Kidney (tissue), 14 donors: Measurements from ENCODE around the gene GUK1. TPM values are rescaled to one million over a fixed set of nuclear protein-coding genes. Genes with fewer than 3 reads are reported as not detected.

Experiments
- DNase-seq, 5 donors: peaks; one replicate each; pipeline ENCODE4 v3.0.0-alpha.2; 2013 to 2020
- FAIRE-seq: peaks from 2 replicates; lab custom pipeline; 2012; peaks lifted over from hg19 to GRCh38; lab: Jason Lieb, UNC
- H3K27ac ChIP-seq, 2 donors: one replicate each; pipeline ENCODE4 v1.7.0; 2013; ENCODE audit warnings: low read depth in 2 of 2, low read length in 2 of 2, inconsistent platforms in 1 of 2
- H3K27me3 ChIP-seq: one replicate; pipeline ENCODE4 v1.7.1; 2013; ENCODE audit warnings: low read length, inconsistent platforms; ENCODE audit not compliant: control insufficient read depth, insufficient read depth
- H3K36me3 ChIP-seq, 3 donors: one replicate each; pipeline versions ENCODE4 v1.7.0 to v1.7.1; 2013; ENCODE audit warnings: low read length in 3 of 3, control low read depth in 1 of 3, inconsistent platforms in 1 of 3; ENCODE audit not compliant: insufficient read depth in 3 of 3, control insufficient read depth in 2 of 3
- H3K4me1 ChIP-seq, 3 donors: one replicate each; pipeline versions ENCODE4 v1.7.0 to v1.7.1; 2013; ENCODE audit warnings: low read length in 3 of 3, inconsistent platforms in 1 of 3, low read depth in 1 of 3; ENCODE audit not compliant: control insufficient read depth in 2 of 3, insufficient read depth in 2 of 3
- H3K4me3 ChIP-seq, 3 donors: one replicate each; pipeline versions ENCODE4 v1.7.0 to v1.8.1; 2013; ENCODE audit warnings: low read length in 3 of 3, control low read depth in 1 of 3, inconsistent platforms in 1 of 3
- H3K9ac ChIP-seq, 3 donors: one replicate each; pipeline versions ENCODE4 v1.7.0 to v1.7.1; 2013; ENCODE audit warnings: low read length in 3 of 3, control low read depth in 1 of 3, inconsistent platforms in 1 of 3
- H3K9me3 ChIP-seq, 3 donors: one replicate each; pipeline versions ENCODE4 v1.7.0 to v1.7.1; 2013; ENCODE audit warnings: low read length in 3 of 3, control low read depth in 1 of 3, inconsistent platforms in 1 of 3; ENCODE audit not compliant: control insufficient read depth in 2 of 3, insufficient read depth in 1 of 3
- CTCF ChIP-seq: IDR thresholded peaks from 3 replicates; pipeline ENCODE4 v1.5.1; 2012; ENCODE audit warnings: mild to moderate bottlenecking, moderate library complexity, borderline replicate concordance; ENCODE audit not compliant: insufficient read depth; ENCODE audit errors: extremely low read depth
- intact Hi-C: fragments of 100-400 bp; cut with DNase I; formaldehyde crosslinking; loops from one replicate; pipeline ENCODE4 v1.11.1; 2022
- polyA plus RNA-seq: library from polyadenylated mRNA; stranded (reverse); fragments of 350-450 nt; fragmentation: Illumina TruSeq; extraction: RNeasy Lipid Tissue Mini Kit (QIAGEN cat#74804); gene quantifications from one replicate; pipeline ENCODE4 v1.2.3, GENCODE V29; 2014; ENCODE audit warnings: low read depth, low replicate concordance; ENCODE audit not compliant: insufficient read depth
- total RNA-seq: library from RNA; stranded (reverse); fragmentation: NEBNext Ultra II Directional; extraction: Animal tissue kit (Norgen Biotek cat#: 25700); gene quantifications from one replicate; pipeline ENCODE4 v1.2.1, GENCODE V29; 2021
- donor health status: control.
- donor health status: control.
- donor health status: control.
- donor health status: control.
- donor health status: control.
- donor health status: DM: yes; HTN: yes; CAD: no.
- donor health status: Normal renal cell carcinoma (clear cell type).

The GUK1 gene
- total and polyA plus RNA-seq, 2 donors from 2014 or later = 221 to 410 TPM

DNA sequence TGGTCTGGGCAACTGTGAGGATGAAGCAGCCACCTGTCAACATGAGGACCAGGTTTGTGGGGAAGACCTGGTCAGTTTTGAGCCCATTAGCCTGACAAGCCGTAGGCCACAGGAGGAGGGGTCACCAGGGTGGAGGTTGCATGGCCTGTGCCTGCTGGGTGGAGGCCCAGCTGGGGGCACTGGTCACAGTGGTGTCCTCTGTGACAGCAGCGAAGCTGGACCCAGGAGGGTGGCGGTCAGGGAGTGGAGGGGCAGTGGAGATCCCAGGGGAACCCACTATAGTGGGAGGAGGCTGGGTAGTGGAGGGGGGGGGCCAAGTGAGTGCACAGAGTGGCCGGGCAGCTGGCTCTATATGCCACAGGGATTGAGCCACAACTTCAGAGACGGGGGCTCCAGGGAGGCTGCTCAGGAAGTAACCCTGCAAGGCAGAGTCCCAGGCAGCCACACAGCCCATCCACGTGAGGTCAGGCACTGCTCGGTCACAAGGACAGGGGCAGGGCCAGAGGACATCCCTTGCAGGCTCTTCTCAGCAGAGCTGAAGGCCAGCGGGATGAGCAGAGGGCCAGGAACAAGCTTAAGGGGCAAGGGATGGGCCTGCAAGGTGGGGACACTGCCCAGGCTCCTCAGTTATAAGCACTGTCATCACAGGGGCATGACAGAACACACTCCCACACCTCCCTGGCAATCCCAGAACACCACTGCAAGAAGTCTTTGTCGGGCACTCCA is 34.6 kb upstream of the GUK1 start:
- intact Hi-C loops = no loop called here
- peak in 1 of 5 donors; percentile 66 for DNase-seq

GRCh38 chr1:228105996-228106799 is 33.9 kb upstream of the GUK1 start:
- Histone ChIP-seq H3K9ac (no peak overlapping the region), H3K4me1 (peaks cover 0 to 22% (median 4%) of the 10 kb centered on the region in 3 donors), H3K36me3 (peaks cover 0 to 11% (median 6%) of the 10 kb centered on the region in 3 donors), H3K27ac (no peak overlapping the region), H3K9me3 (no peaks in the 10 kb centered on the region), H3K4me3 (no peak overlapping the region), H3K27me3 (no peaks in the 10 kb centered on the region)
- TF ChIP-seq CTCF = no peak
- FAIRE-seq = no peak
- peak in 1 of 5 donors; percentile 41 for DNase-seq
- intact Hi-C loops = no loop called here

More for the DNA sequence above, 34.6 kb upstream of the GUK1 start:
- H3K9ac ChIP-seq = no peak overlapping the region
- no peak for FAIRE-seq
- peaks cover 0 to 11% (median 9%) of the 10 kb centered on the region in 3 donors for H3K36me3 ChIP-seq
- no peak overlapping the region for H3K4me3 ChIP-seq
- peaks cover 0 to 24% (median 4%) of the 10 kb centered on the region in 3 donors for H3K4me1 ChIP-seq
- no peaks in the 10 kb centered on the region for H3K27me3 ChIP-seq
- no peak for TF ChIP-seq CTCF
- no peaks in the 10 kb centered on the region for H3K9me3 ChIP-seq
- no peak overlapping the region for H3K27ac ChIP-seq

DNA sequence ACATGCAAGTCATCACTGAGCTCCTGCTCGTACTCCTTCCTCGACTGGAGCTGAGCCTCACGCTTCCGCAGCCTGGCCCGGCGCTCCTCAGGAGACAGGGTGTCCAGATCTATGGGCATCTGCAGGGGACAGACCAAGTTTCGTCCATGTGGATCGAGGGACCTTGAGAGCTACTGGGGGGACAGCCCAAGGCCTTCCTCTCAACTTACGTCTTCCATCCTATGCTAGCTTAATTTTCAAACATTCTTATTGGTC is 33.4 kb upstream of the GUK1 start:
- H3K9ac ChIP-seq = no peak overlapping the region
- FAIRE-seq (no peak), DNase-seq (peak in 1 of 5 donors; percentile 63)
- H3K36me3 ChIP-seq = peaks cover 0 to 11% (median 6%) of the 10 kb centered on the region in 3 donors
- TF ChIP-seq CTCF = no peak
- no peaks in the 10 kb centered on the region for H3K27me3 ChIP-seq
- H3K9me3 ChIP-seq = no peaks in the 10 kb centered on the region
- no peak overlapping the region for H3K4me3 ChIP-seq
- H3K27ac ChIP-seq = no peak overlapping the region
- intact Hi-C loops = no loop called here
- peaks cover 0 to 22% (median 4%) of the 10 kb centered on the region in 3 donors for H3K4me1 ChIP-seq
